Measurements from ENCODE around the gene CTBP2. TPM values are rescaled to one million over a fixed set of nuclear protein-coding genes. Genes with fewer than 3 reads are reported as not detected.

CTBP2 gene
- total RNA-seq, 2 experiments from 2014 or later: 0.17 TPM; not detected in 1

DNA sequence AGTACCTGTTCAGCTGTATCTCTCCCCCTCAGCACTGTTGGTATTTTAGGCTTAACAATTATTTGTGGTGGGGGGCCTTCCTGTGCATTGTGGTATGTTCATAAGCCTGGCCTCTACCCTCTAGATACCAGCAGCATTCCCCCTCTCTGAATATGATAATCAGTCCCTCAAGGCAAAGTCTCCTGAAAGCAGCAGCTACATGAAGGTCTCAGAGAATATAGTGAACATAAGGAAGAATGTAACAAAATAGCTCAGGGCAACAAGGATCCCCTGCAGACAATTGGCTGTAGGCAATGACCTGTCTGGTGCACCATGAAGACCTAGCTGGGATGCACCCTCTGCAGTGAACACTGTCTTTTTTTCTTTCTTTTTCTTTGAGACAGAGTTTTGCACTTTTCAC is 86.4 kb downstream of the CTBP2 start:
- Histone ChIP-seq H3K27ac (ENCODE audit: low read depth in 1 of 2, low read length in 2 of 2) (no peak overlapping the region), H3K27me3 (ENCODE audit: control insufficient read depth in 1 of 2, insufficient read depth in 2 of 2, low read length in 2 of 2) (no peaks in the 10 kb centered on the region), H3K9me3 (ENCODE audit: control insufficient read depth in 1 of 2, insufficient read depth in 1 of 2, low read length in 2 of 2) (peaks cover 0 to 3% of the 10 kb centered on the region in 2 experiments), H3K36me3 (ENCODE audit: insufficient read depth, low read length) (no peaks in the 10 kb centered on the region), H3K4me3 (ENCODE audit: low read length) (no peak overlapping the region), H3K4me1 (ENCODE audit: insufficient read depth, low read length) (no peaks in the 10 kb centered on the region)
- no peak overlapping the region for H3K4me3 Mint-ChIP-seq
- H3K27ac Mint-ChIP-seq: no peak overlapping the region
- no peaks in the 10 kb centered on the region for H3K4me1 Mint-ChIP-seq (ENCODE audit: low read depth)
- TF ChIP-seq, protein P1, sequence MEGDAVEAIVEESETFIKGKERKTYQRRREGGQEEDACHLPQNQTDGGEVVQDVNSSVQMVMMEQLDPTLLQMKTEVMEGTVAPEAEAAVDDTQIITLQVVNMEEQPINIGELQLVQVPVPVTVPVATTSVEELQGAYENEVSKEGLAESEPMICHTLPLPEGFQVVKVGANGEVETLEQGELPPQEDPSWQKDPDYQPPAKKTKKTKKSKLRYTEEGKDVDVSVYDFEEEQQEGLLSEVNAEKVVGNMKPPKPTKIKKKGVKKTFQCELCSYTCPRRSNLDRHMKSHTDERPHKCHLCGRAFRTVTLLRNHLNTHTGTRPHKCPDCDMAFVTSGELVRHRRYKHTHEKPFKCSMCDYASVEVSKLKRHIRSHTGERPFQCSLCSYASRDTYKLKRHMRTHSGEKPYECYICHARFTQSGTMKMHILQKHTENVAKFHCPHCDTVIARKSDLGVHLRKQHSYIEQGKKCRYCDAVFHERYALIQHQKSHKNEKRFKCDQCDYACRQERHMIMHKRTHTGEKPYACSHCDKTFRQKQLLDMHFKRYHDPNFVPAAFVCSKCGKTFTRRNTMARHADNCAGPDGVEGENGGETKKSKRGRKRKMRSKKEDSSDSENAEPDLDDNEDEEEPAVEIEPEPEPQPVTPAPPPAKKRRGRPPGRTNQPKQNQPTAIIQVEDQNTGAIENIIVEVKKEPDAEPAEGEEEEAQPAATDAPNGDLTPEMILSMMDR (IDR thresholded peaks at IDR 0.05): no peak
- ATAC-seq (ENCODE audit: poor library complexity) (no peak), DNase-seq (no peak)
- intact Hi-C loops (cut with DNase I, micrococcal nuclease): no loop called here
- ChIA-PET CTCF (no interaction called here), POLR2A (no interaction called here)
- H3K36me3 Mint-ChIP-seq (ENCODE audit: low read depth): no peaks in the 10 kb centered on the region
- H3K9me3 Mint-ChIP-seq: no peaks in the 10 kb centered on the region
- peaks cover 6% of the 10 kb centered on the region for H3K27me3 Mint-ChIP-seq

DNA sequence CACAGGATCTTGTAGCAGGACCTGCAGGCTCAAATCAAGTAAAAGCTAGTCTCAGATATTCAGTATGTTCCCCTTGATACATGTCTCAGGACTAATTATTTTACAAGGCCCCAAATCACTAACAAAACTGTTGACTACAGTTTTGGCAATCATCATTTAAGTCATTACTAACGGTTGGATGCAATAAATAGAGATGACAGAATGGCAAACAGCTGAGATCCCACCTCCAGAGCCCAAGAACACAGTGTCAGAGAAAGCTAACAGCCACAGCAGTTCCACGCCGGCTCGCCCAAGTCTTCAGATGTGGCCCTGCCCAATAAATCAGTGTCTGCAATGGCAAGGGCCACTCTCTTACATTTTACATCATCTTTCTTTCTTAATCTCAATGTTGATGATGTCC is 87.6 kb downstream of the CTBP2 start:
- no peaks in the 10 kb centered on the region for H3K4me1 ChIP-seq (ENCODE audit: insufficient read depth, low read length)
- no peak overlapping the region for H3K4me3 ChIP-seq (ENCODE audit: low read length)
- no peaks in the 10 kb centered on the region for H3K27me3 ChIP-seq (ENCODE audit: control insufficient read depth in 1 of 2, insufficient read depth in 2 of 2, low read length in 2 of 2)
- Mint-ChIP-seq H3K4me1 (ENCODE audit: low read depth) (no peaks in the 10 kb centered on the region), H3K36me3 (ENCODE audit: low read depth) (no peaks in the 10 kb centered on the region), H3K27me3 (peaks cover 6% of the 10 kb centered on the region), H3K27ac (no peak overlapping the region), H3K4me3 (no peak overlapping the region), H3K9me3 (no peaks in the 10 kb centered on the region)
- H3K9me3 ChIP-seq (ENCODE audit: control insufficient read depth in 1 of 2, insufficient read depth in 1 of 2, low read length in 2 of 2): peaks cover 0 to 3% of the 10 kb centered on the region in 2 experiments
- TF ChIP-seq, protein P1 (IDR thresholded peaks at IDR 0.05): no peak
- no peak for DNase-seq
- no peaks in the 10 kb centered on the region for H3K36me3 ChIP-seq (ENCODE audit: insufficient read depth, low read length)
- intact Hi-C loops (cut with DNase I, micrococcal nuclease): no loop called here
- CTCF ChIA-PET: no interaction called here
- POLR2A ChIA-PET: interaction anchor here (0.7 kb wide), 1 partner anchor 28 kb away, joined by 3 read pairs; no protein-coding TSS in a partner anchor
- H3K27ac ChIP-seq (ENCODE audit: low read depth in 1 of 2, low read length in 2 of 2): no peak overlapping the region
- ATAC-seq (ENCODE audit: poor library complexity): no peak

DNA sequence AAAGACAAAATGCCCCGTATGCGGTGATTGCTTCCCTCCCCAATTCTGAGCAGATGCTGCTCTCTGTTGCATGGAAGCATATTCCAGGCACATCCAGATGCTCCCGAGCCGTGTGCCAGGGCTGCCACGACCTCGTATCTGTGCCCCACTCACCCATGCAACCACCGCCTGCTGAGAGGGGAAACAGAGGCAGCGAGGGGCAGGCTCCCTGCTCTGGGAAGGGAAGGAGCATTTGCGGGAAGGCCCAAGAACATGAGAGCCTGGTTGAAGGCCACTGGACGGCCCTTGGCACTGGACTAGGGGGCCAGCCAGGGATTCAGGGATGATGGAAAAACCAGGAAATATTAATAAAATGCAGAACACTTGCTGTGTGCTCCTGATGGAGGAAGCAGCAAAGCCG is 89.4 kb downstream of the CTBP2 start:
- DNase-seq (no peak), ATAC-seq (ENCODE audit: poor library complexity) (no peak)
- Mint-ChIP-seq H3K27ac (no peak overlapping the region), H3K9me3 (no peaks in the 10 kb centered on the region), H3K4me3 (no peak overlapping the region), H3K27me3 (peaks cover 6% of the 10 kb centered on the region), H3K36me3 (ENCODE audit: low read depth) (no peaks in the 10 kb centered on the region), H3K4me1 (ENCODE audit: low read depth) (no peaks in the 10 kb centered on the region)
- intact Hi-C loops (cut with DNase I, micrococcal nuclease): no loop called here
- CTCF ChIA-PET: no interaction called here
- Histone ChIP-seq H3K36me3 (ENCODE audit: insufficient read depth, low read length) (no peaks in the 10 kb centered on the region), H3K27me3 (ENCODE audit: control insufficient read depth in 1 of 2, insufficient read depth in 2 of 2, low read length in 2 of 2) (no peaks in the 10 kb centered on the region), H3K27ac (ENCODE audit: low read depth in 1 of 2, low read length in 2 of 2) (no peak overlapping the region), H3K4me3 (ENCODE audit: low read length) (no peak overlapping the region), H3K9me3 (ENCODE audit: control insufficient read depth in 1 of 2, insufficient read depth in 1 of 2, low read length in 2 of 2) (peaks cover 0 to under 1% of the 10 kb centered on the region in 2 experiments), H3K4me1 (ENCODE audit: insufficient read depth, low read length) (no peaks in the 10 kb centered on the region)
- TF ChIP-seq, protein P1 (IDR thresholded peaks at IDR 0.05): no peak
- POLR2A ChIA-PET: no interaction called here

Measured in CD4-positive, alpha-beta T cell (primary cell).